ENCODE measurements around the gene SFRP5. TPM values are rescaled to one million over a fixed set of nuclear protein-coding genes. Genes with fewer than 3 reads are reported as not detected.
A peak's percentile ranks its signal among the peaks of the same experiment; 100 is the strongest.

The SFRP5 gene
- total and polyA plus RNA-seq, 4 donors: 3.6 to 15.1 (median 6.5) TPM

DNA sequence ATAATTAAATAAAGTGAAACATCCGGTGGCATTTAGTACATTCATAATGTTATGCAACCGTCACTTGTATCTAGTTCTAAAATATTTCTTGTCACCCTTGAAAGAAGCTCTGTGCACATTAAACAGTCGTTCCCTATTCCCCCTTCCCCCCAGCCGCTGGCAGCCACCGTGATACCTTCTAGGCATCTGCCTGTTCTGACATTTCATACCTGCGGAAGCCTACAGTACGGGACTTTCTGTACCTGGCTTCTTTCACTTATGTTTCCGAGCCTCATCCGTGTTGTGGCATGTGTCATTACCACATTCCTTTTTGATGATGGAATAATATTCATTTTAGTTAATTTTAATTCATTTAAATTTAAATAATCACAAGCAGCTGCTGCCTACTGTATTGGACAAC, 13.9 kb upstream of the SFRP5 start:
- 87% methylated on average over 9 of the region's 9 CpGs for WGBS
- DNase-seq (ENCODE audit: low spot score): no peak
- Histone ChIP-seq H3K9ac (ENCODE audit: low read depth in 1 of 2, low read length in 2 of 2) (no peak overlapping the region), H3K36me3 (ENCODE audit: control insufficient read depth in 4 of 4, insufficient read depth in 3 of 4, low read depth in 1 of 4, low read length in 3 of 4) (no peaks in the 10 kb centered on the region), H3K27ac (ENCODE audit: low read depth in 1 of 2, low read length in 2 of 2) (no peak overlapping the region), H3K27me3 (ENCODE audit: control insufficient read depth in 4 of 4, insufficient read depth in 4 of 4, low read length in 3 of 4) (no peaks in the 10 kb centered on the region), H3K4me3 (ENCODE audit: low read depth in 1 of 3, low read length in 3 of 3) (no peak overlapping the region), H3K9me3 (ENCODE audit: control insufficient read depth in 4 of 4, low read length in 3 of 4) (no peaks in the 10 kb centered on the region), H3K4me1 (ENCODE audit: control insufficient read depth in 4 of 4, insufficient read depth in 4 of 4, low read length in 3 of 4) (peaks cover 0 to 5% (median 0%) of the 10 kb centered on the region in 4 donors)
- no peak for TF ChIP-seq SP1 (IDR thresholded peaks at IDR 0.05)
- no peak for TF ChIP-seq TAF1 (conservative IDR thresholded peaks at IDR 0.05)
- TF ChIP-seq, protein P1, sequence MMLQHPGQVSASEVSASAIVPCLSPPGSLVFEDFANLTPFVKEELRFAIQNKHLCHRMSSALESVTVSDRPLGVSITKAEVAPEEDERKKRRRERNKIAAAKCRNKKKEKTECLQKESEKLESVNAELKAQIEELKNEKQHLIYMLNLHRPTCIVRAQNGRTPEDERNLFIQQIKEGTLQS (IDR thresholded peaks at IDR 0.05): no peak
- TF ChIP-seq EGR1 (IDR thresholded peaks at IDR 0.05; ENCODE audit: low read depth in 2 of 2): no peak
- no peak for TF ChIP-seq JUND (IDR thresholded peaks at IDR 0.05)
- TF ChIP-seq, protein P2, sequence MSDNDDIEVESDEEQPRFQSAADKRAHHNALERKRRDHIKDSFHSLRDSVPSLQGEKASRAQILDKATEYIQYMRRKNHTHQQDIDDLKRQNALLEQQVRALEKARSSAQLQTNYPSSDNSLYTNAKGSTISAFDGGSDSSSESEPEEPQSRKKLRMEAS (IDR thresholded peaks at IDR 0.05): no peak

DNA sequence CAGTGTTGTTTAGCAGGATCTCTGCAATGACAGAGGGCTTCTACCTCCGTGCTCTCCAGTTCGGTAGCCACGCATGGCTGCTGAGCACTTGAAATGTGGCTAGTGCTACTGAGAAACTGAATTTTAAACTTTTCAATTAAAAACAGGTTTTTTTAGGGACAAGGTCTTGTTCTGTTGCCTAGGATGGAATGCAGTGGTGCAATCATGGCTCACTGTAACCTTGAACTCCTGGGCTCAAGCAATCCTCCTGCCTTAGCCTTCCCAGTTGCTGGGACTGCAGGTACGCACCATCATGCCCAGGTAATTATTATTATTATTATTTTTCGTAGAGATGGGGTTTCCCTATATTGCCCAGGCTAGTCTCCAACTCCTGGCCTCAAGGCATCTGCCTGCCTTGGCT, 13.4 kb upstream of the SFRP5 start:
- H3K27ac ChIP-seq (ENCODE audit: low read depth in 1 of 2, low read length in 2 of 2): no peak overlapping the region
- H3K4me3 ChIP-seq (ENCODE audit: low read depth in 1 of 3, low read length in 3 of 3): no peak overlapping the region
- TF ChIP-seq, protein P3, sequence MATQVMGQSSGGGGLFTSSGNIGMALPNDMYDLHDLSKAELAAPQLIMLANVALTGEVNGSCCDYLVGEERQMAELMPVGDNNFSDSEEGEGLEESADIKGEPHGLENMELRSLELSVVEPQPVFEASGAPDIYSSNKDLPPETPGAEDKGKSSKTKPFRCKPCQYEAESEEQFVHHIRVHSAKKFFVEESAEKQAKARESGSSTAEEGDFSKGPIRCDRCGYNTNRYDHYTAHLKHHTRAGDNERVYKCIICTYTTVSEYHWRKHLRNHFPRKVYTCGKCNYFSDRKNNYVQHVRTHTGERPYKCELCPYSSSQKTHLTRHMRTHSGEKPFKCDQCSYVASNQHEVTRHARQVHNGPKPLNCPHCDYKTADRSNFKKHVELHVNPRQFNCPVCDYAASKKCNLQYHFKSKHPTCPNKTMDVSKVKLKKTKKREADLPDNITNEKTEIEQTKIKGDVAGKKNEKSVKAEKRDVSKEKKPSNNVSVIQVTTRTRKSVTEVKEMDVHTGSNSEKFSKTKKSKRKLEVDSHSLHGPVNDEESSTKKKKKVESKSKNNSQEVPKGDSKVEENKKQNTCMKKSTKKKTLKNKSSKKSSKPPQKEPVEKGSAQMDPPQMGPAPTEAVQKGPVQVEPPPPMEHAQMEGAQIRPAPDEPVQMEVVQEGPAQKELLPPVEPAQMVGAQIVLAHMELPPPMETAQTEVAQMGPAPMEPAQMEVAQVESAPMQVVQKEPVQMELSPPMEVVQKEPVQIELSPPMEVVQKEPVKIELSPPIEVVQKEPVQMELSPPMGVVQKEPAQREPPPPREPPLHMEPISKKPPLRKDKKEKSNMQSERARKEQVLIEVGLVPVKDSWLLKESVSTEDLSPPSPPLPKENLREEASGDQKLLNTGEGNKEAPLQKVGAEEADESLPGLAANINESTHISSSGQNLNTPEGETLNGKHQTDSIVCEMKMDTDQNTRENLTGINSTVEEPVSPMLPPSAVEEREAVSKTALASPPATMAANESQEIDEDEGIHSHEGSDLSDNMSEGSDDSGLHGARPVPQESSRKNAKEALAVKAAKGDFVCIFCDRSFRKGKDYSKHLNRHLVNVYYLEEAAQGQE (IDR thresholded peaks at IDR 0.05): no peak
- H3K9ac ChIP-seq (ENCODE audit: low read depth in 1 of 2, low read length in 2 of 2): no peak overlapping the region
- H3K4me1 ChIP-seq (ENCODE audit: control insufficient read depth in 4 of 4, insufficient read depth in 4 of 4, low read length in 3 of 4): peaks cover 0 to 5% (median 0%) of the 10 kb centered on the region in 4 donors
- H3K36me3 ChIP-seq (ENCODE audit: control insufficient read depth in 4 of 4, insufficient read depth in 3 of 4, low read depth in 1 of 4, low read length in 3 of 4): no peaks in the 10 kb centered on the region
- 86% methylated on average over 5 of the region's 5 CpGs for WGBS
- no peak for DNase-seq (ENCODE audit: low spot score)
- H3K27me3 ChIP-seq (ENCODE audit: control insufficient read depth in 4 of 4, insufficient read depth in 4 of 4, low read length in 3 of 4): no peaks in the 10 kb centered on the region
- no peaks in the 10 kb centered on the region for H3K9me3 ChIP-seq (ENCODE audit: control insufficient read depth in 4 of 4, low read length in 3 of 4)

DNA sequence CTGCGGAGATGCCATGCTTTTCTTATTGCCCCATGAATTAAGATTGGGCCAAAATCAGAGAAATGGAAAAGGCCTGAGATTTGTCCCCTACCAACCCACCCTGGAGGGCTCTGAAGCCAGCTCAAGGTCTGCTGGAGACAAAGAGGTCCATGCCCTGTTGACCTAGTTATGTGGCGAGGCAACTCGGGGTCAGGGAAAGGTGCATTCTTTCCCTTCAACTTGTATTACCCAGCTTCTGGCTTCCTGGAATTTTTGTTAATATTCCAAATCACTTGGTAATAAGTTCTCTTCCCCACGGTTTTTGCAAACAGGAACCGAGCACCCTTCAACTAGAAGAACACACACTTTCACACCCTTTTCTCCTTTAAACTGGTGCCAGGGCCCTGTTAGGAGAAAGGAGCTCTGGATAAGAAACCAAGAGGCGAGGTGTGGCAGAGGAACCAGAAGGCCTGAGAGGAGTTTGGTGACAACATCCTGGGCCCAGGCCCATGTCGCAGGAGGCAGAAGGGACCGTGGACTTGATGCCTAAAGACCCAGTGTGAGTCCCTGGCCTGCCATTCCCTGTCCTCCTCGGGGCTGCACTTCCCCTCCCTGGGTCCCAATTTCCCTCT, 12.5 kb upstream of the SFRP5 start:
- no peak for DNase-seq (ENCODE audit: low spot score)
- no peak overlapping the region for H3K27ac ChIP-seq (ENCODE audit: low read depth in 1 of 2, low read length in 2 of 2)
- TF ChIP-seq FOXA2 (IDR thresholded peaks at IDR 0.05) (no peak), HNF4G (IDR thresholded peaks at IDR 0.05) (no peak), YY1 (IDR thresholded peaks at IDR 0.05) (no peak), SP1 (IDR thresholded peaks at IDR 0.05) (no peak), JUND (IDR thresholded peaks at IDR 0.05) (no peak), NR2F2 (IDR thresholded peaks at IDR 0.05) (peak; percentile 25)
- H3K9me3 ChIP-seq (ENCODE audit: control insufficient read depth in 4 of 4, low read length in 3 of 4): no peaks in the 10 kb centered on the region
- H3K36me3 ChIP-seq (ENCODE audit: control insufficient read depth in 4 of 4, insufficient read depth in 3 of 4, low read depth in 1 of 4, low read length in 3 of 4): no peaks in the 10 kb centered on the region
- no peaks in the 10 kb centered on the region for H3K27me3 ChIP-seq (ENCODE audit: control insufficient read depth in 4 of 4, insufficient read depth in 4 of 4, low read length in 3 of 4)
- WGBS: 81% methylated on average over 9 of the region's 9 CpGs
- peaks cover 0 to 5% (median 0%) of the 10 kb centered on the region in 4 donors for H3K4me1 ChIP-seq (ENCODE audit: control insufficient read depth in 4 of 4, insufficient read depth in 4 of 4, low read length in 3 of 4)
- H3K4me3 ChIP-seq (ENCODE audit: low read depth in 1 of 3, low read length in 3 of 3): no peak overlapping the region
- H3K9ac ChIP-seq (ENCODE audit: low read depth in 1 of 2, low read length in 2 of 2): no peak overlapping the region
